OCI-M1 (cell line): ENCODE results near the gene ZNF664.
A peak's percentile ranks its signal among the peaks of the same experiment; 100 is the strongest.

Experiments
- DNase-seq: peaks from one replicate; lab custom pipeline; 2025; lab: John Stamatoyannopoulos, UW

ZNF664 gene

GRCh38 chr12:124010687-124011086, 37.7 kb downstream of the ZNF664 start:
- no peak for DNase-seq

DNA sequence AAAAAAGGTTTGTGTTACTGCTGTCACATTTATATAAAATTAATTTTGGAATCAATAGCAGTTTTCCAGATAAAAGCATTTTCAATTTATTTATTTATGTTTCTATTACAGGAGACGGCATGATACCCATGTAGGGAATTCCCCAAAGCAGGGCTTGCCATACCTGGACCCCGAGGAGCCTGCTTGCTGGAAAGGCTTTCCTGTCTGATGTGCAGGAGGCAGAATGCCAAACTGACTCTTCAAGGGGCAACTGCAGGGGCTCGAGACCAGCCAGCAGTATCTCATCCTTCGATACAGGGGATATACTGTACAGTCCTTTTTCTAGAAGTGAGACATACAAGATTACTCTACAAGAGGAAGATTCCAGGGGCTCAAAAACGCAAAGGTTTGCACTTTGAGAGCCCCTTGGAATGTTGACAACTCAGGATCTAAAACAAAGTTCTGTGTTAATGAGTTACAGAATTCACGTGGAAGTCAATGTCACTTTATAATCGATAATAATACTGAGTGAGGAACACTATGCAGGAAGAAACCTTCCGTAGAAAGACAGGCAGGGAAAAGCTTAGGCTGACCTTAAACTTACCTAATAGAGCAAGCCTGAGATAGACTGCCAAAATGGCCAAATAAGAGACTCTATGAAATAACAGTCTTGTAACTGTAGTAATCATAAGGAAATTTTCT, 38.6 kb downstream of the ZNF664 start:
- DNase-seq = no peak

GRCh38 chr12:124013073-124013472, 40.1 kb downstream of the ZNF664 start:
- peak; percentile 25 for DNase-seq

GRCh38 chr12:124015494-124016461, 42.8 kb downstream of the ZNF664 start:
- DNase-seq = peak; percentile 48

- DNase-seq = peak; percentile 22
Observed at GRCh38 chr12:124017064-124017463, 44.0 kb downstream of the ZNF664 start.

- no peak for DNase-seq
Observed at GRCh38 chr12:124018539-124018938, 45.5 kb downstream of the ZNF664 start.

- DNase-seq = no peak
Observed at GRCh38 chr12:124019115-124019514, 46.1 kb downstream of the ZNF664 start.

DNA sequence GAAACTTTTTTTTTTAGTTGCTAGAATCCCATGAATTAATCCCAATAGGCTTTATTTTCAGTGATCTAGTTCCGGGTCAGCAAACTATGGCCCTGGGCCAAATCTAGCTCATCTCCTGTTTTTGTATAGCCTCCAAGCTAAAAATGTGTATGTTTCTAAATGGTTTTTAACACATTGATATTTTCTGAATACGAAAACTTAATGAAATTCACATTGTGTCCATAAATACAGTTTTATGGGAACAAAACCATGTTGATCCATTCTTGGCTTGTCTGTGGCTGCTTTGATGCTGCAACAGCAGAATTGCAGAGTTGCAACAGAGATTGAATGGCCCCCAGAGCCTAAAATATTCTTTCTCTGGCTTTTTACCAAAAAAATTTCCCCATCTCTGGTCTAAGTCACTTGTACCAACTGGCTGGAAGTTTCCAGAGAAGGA, 47.5 kb downstream of the ZNF664 start:
- no peak for DNase-seq

DNA sequence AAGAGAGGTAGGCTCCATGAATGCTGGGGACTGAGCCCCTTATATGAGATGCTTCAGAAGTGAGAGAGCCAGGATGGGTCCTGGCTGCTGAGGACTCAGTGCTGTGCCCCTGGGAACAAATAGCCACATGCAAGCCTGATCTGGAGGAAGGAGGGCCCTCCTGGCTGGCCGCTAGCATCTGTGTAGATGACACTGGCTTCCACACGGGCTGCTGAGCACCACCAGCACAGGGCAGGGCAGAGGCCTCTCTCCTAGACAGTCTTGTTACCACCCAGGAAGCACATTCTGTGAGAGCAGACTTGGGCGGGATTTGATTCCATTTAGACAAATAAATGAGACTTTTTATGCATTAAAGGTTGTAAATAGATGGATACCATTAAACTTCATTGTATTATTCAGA, 48.0 kb downstream of the ZNF664 start:
- no peak for DNase-seq

DNA sequence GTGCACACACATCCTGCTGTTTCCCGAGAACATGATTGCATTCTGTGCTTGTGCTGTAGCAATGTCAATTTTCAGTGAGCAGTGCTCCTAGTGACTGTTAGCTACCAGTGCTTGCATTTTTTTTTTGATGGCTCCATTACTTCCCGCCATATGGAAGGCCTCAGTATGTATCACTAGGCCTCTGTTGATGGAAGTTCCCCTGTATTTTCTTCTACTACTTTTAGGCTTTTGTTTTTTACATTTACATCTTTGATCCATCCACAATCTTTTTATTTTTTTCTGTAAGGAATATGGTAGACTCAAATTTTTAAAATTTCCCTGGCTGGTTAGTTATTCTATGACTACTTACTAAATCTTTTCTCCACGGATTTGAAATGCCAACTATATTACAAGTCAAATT, 49.1 kb downstream of the ZNF664 start:
- no peak for DNase-seq

GRCh38 chr12:124024263-124024678, 51.3 kb downstream of the ZNF664 start:
- DNase-seq = peak; percentile 95

DNA sequence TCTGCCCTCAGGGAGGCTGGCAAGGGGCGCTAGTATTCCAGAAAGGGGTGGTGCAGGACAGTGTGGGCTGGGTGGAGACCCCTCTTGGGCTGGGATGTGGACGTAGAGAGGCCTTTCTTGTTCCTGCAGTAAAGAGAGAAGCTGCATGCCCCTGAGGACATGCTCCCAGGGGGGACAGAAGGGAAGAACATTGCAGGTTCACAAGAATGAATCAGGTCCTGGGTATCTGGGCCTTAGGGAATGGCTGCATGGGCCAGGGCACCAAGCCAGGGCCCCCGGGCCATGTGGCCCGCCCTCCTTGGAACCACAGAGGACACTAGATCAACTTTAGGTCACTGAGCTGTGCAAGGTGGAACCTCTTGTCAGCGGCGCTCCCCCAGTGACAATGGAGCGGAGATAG, 51.8 kb downstream of the ZNF664 start:
- DNase-seq = no peak

GRCh38 chr12:124025661-124026060, 52.6 kb downstream of the ZNF664 start:
- DNase-seq = no peak

GRCh38 chr12:124026755-124027745, 54.0 kb downstream of the ZNF664 start:
- DNase-seq = peak; percentile 70

DNA sequence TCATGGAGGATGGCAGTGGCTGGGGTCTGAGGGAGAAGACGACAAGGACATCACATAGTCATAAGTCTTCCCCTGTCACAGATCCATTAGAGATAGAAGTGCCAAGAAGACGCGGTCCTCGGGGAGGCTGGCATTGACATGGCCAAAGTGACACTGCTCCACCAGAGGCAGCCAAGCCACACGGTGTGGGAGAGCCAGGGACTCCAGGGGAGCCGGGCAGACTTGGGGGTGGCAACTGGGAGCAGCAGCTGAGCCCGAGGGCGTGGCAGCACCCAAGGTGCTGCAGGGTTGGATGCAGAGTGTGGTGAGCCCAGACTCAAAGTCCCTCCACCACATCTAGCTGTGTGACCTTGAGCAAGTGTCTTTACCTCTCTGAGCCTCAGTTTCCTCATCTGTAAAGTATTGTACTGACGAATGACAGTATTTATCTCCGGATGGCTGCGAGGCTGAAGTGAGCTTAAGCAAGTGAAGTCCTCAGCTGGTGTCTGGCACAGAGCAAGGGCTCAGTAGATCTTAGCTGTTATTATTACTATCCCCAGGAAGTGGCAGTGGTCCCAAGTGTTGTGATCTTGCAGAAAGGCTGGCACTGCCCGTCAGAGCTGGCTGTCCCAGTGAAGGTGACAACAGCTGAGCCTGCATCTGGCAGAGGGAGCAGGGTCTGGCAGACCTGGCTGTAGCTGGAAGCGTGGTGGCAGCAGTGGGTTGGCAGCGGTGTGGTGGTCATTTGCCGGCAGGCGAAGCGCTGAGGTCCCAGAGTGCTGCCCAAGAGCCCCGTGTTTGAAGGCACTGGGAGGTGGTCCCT, 54.9 kb downstream of the ZNF664 start:
- DNase-seq = no peak

DNA sequence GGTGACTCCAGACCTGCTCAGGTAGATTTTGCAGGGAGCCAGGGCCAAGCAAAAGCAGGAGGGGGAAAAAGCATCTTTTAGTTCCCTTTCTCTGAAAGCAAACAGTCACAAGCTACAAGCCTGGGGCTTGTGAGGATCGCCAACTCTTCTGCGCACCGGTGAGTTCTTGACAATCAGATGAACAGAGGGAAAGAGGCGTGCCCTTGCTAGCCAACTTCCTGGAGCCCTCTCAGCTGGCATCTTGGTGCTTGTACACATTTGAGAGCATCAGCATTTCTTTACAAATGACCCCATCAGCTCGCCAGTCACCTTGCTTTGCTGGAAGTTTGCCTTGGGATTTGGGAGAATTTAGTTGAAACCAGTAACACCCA, 55.5 kb downstream of the ZNF664 start:
- DNase-seq = no peak

GRCh38 chr12:124030008-124030407, 57.0 kb downstream of the ZNF664 start:
- DNase-seq = no peak

- DNase-seq = peak; percentile 39
Observed at GRCh38 chr12:124030510-124030909, 57.5 kb downstream of the ZNF664 start.

DNA sequence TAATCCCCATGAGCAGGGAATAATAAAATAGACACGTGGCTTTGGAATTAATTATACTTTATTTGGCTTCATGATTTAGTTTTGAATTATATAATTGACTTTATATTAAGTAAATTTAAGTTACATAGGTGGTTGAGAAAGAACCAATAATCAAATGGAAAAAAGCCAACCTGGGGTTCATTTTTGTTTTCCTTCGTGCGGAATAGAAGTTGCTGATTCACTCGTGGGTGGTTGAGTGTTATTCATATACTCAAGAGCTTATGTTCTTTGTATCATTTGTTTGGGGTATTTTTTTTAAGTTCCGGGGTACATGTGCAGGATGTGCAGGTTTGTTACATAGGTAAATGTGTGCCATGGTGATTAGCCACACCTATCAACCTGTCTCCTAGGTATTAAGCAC, 58.0 kb downstream of the ZNF664 start:
- no peak for DNase-seq

DNA sequence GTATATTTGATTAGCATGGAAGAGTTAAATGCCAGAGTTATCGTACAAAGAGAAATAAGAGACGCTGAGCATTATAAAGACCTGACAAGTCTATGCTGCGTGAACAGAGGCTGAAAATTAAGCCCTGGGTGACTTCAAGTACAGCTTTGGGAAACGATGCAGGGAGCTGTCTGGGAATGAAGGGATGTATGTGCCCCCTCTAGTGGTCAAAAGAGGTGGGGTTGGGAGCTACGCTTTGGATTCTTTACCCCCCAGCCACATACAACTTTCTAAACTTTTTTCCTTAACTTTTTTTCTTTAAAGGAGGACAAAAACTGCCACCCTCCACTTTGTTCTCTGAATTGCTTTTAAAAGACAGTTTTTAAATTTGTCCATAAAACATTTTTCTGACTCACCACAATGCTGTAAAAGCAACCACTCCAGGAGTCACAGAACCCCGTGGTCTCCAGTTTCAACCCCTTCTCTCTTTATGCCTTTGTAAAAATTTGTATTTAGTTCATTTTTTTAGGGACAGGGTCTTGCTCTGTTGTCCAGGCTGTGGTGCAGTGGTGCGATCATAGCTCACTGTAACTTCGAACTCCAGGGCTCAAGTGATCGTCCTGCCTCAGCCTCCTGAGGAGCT, 59.4 kb downstream of the ZNF664 start:
- peak; percentile 72 for DNase-seq

- DNase-seq = no peak
Observed at GRCh38 chr12:124033859-124034258, 60.8 kb downstream of the ZNF664 start.
